NT2/D1 (cell line): ENCODE data around the gene TAS1R3.

ENCODE experiments used
- SUZ12 ChIP-seq: IDR thresholded peaks from 2 replicates; pipeline ENCODE4 v1.6.1; 2011; ENCODE audit not compliant: insufficient read length, insufficient read depth; ENCODE audit errors: extremely low read depth
- YY1 ChIP-seq: IDR thresholded peaks from 2 replicates; pipeline ENCODE4 v1.6.1; 2011; ENCODE audit not compliant: insufficient read length, insufficient read depth
- ZNF274 ChIP-seq: IDR thresholded peaks from 2 replicates; pipeline ENCODE4 v1.6.1; 2011; ENCODE audit warnings: mild to moderate bottlenecking, low read depth, low read length

DNA sequence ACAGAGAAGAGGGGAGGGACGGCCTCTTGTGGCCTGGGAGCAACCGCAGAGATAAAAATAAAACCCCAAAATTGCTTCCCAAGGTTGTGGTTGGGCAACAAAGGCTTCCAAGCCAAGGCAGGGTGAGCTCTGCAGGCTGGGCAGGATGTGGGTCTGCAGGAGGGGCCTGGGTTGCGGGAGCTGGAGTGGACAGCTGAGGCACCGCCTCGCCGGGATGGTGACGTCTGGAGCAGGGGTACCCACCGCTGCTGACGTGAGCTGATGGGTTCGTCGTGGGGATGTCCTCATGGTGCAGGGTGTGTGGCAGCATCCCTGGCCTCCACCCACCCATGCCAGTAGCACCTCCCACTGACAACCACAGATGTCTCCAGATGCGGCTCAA, 40.3 kb downstream of the TAS1R3 start:
- no peak for TF ChIP-seq YY1
- TF ChIP-seq ZNF274: no peak
- TF ChIP-seq SUZ12: no peak
